HPDE6-E6E7 (cell line): Measurements from ENCODE around the gene LCE4A.
A peak's percentile ranks its signal among the peaks of the same experiment; 100 is the strongest.
"Not testable (repeated sequence)": the region's sequence is repeated elsewhere in the genome, so short reads cannot be mapped to it uniquely, and the experiment has no call there.

ENCODE experiments used
- DNase-seq: peaks from one replicate; pipeline ENCODE4 v3.0.0; 2011; ENCODE audit warnings: missing footprints; ENCODE audit errors: extremely low spot score

Gene LCE4A, protein sequence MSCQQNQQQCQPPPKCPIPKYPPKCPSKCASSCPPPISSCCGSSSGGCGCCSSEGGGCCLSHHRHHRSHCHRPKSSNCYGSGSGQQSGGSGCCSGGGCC

GRCh38 chr1:152707860-152708259 lies at the start of gene LCE4A:
TSS of gene LCE4A (plus strand) at chr1:152708160. CDS start at chr1:152709076, 916 bp downstream.
- DNase-seq: no peak

DNA sequence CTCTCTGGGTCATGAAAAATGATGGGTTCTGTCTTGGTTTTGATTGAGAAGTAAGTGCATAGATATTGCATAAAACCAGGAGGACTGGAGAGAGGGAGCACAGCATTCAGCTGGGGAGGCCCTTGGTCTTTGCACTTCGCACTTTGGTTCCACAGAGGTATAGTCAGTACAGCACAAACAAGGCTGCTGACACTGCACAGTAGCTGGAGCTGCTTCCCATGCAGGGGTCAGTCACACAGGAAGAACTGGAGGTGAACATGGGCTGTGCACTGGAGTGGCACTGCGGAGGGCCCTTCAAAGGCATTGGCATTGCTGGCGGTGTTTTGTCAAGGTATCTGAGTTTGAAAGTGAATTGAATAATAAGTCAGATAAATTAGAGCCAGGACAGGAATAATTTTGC lies 49.3 kb upstream of the LCE4A start:
- no peak for DNase-seq

GRCh38 chr1:152663098-152663497 lies 44.9 kb upstream of the LCE4A start, which contains the start of gene LCE2D:
TSS of gene LCE2D (plus strand) at chr1:152663380. CDS start at chr1:152664106, 726 bp downstream.
- no peak for DNase-seq

DNA sequence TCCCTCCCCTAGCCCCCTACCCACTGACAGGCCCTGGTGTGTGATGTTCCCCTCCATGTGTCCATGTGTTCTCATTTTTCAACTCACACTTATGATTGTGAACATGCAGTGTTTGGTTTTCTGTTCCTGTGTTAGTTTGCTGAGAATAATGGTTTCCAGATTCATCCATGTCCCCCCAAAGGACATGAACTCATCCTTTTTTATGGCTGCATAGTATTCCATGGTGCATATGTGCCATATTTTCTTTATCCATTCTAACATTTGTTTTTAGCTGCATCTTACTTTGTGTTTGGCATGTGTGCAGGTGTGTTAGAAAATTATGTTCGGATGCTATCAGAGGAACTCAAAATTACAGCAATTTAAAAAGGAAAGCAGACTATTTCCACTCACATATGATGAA lies 41.8 kb upstream of the LCE4A start:
- not testable (repeated sequence) for DNase-seq

- DNase-seq: no peak
These were observed 40.3 kb upstream of the LCE4A start for GRCh38 chr1:152667648-152668047.

- no peak for DNase-seq
These were observed 34.9 kb upstream of the LCE4A start for GRCh38 chr1:152673016-152673415.

GRCh38 chr1:152674983-152675382 lies 33.0 kb upstream of the LCE4A start, which contains the start of gene LCE2C:
TSS of gene LCE2C (plus strand) at chr1:152675279. CDS start at chr1:152676016, 737 bp downstream.
- DNase-seq: not testable (repeated sequence)

- no peak for DNase-seq
These were observed 28.5 kb upstream of the LCE4A start for GRCh38 chr1:152679459-152679858.

GRCh38 chr1:152681616-152682015 lies 26.3 kb upstream of the LCE4A start:
- no peak for DNase-seq

GRCh38 chr1:152683846-152684245 lies 24.1 kb upstream of the LCE4A start:
- DNase-seq: no peak

GRCh38 chr1:152685823-152686222 lies 22.1 kb upstream of the LCE4A start, which contains the start of gene LCE2B:
TSS of gene LCE2B (plus strand) at chr1:152686123. CDS start at chr1:152686844, 721 bp downstream.
- not testable (repeated sequence) for DNase-seq

DNA sequence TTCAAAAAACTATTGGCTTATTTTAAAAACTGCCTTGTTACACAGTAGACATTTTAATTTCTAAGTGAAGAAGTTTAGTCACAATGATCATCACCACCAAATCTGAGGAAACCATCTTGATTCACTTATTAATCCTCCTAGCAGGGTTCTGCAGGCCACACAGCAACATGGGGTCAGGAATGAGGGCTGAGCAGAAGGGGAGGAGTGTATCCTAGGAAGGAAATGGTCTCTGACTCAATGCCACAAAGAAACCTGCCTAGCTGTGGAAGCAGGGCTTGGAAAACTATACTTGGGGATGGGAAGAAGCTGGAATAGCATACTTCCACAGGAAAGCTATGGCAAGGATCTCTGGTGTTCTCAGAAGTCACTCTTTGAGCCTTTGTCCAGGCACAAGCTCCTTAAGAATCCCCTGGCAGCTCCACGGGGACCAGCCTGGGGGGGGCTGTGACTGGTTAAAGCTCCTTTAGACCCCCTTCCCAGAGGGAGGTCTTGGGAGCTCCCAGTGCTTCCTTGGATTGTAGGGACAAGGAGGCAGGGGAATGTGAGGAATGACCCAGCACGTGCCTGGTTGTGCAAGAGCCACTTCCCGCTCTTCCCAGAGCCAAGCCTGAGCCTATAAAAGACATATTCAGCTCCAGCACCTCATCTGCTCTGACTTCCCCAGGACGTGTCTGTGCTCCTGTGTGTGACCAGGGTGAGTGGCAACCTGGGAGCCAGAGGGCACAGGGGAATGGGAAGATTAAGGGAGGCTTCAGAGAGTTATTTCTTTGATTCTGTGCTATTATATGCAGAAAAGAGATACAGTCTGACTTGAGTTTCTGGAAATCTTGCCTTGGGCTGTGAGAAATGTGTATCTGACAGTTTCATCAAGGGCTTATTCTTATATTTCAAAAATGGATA lies 10.0 kb upstream of the LCE4A start, which contains the start of gene LCE2A:
TSS of gene LCE2A (plus strand) at position 645 of the 900 bp plus-strand sequence. CDS start 557 bp downstream, outside the sequence.
- no peak for DNase-seq

GRCh38 chr1:152699746-152700145 lies 8.2 kb upstream of the LCE4A start:
- no peak for DNase-seq

DNA sequence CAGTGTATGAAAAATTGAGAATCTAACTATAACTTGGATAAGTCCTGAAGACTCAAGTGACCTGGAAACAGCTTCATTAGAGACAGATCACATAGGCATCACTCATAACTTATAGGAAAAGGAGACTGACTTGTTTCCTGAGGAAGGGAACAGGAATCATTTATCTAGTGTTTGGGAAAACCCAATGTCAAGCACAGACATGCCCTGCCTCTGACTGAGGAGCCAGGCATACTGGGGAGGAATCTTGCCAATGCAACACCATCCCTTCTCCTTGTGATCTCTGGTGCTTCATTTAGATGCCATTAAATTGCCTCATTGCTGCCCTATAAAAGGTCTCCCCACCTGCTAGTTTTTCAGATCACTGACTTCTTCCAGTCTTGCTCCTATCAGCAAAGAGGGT lies 10.3 kb downstream of the LCE4A start:
- peak; percentile 64 for DNase-seq

- no peak for DNase-seq
These were observed 17.3 kb downstream of the LCE4A start for GRCh38 chr1:152725261-152725660.

GRCh38 chr1:152728986-152729385 lies 21.0 kb downstream of the LCE4A start:
- DNase-seq: no peak

GRCh38 chr1:152735648-152736047 lies 27.7 kb downstream of the LCE4A start:
- no peak for DNase-seq

DNA sequence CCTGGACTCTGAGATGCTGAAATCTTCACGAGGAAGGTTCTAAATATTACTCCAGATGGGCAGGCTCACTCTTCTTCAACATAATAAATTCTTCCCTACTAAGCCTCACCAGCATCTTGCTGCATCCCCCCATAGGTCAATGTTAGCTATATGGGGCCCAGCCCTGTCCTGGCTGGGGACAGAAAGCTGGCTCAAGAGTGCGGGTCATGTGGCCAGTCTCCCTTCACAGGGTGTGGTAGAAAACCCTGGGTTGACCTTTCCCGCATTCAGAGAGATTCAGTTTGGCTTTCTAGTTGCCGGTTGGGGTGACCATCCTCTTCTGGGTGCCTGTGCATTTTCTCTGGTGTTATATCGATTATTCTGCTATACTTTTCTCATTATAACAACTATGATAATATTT lies 30.0 kb downstream of the LCE4A start:
- DNase-seq: no peak

- no peak for DNase-seq
These were observed 31.9 kb downstream of the LCE4A start for GRCh38 chr1:152739841-152740240.

- no peak for DNase-seq
These were observed 33.7 kb downstream of the LCE4A start for GRCh38 chr1:152741656-152742055.

GRCh38 chr1:152743371-152744145 lies 35.6 kb downstream of the LCE4A start:
- DNase-seq: peak; percentile 56

DNA sequence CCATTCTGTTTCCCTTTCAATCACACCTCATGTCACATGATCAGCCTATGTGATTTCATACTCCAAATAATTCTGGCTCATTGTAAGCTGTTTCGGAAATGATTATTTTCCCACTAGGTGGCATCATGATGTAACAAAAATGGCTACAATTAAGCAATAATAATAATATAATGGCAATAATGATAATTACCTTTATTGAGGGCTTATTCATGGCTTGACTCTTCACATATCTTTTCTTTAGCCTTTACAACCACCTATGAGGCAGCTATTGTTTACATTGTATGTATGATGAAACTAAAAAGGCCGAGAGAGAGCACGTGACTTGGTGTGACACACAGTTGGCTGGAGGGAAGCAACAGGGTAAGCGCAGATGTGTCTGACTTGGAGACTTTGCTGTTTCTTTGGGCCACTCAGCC lies 37.3 kb downstream of the LCE4A start:
- peak; percentile 49 for DNase-seq
